OCI-LY1 (cell line): ENCODE measurements around the gene SLC35C1.

Experiments
- H2AFZ ChIP-seq: fragments of 200-600 bp; sonication (generic), shearing (Covaris generic); 2 replicates; pipeline ENCODE4 v1.6.0; 2014; ENCODE audit warnings: antibody characterized with exemption, mild to moderate bottlenecking, low read length
- H3F3A ChIP-seq: fragments of 200-600 bp; sonication (generic), shearing (Covaris generic); 2 replicates; pipeline ENCODE4 v1.6.0; 2014; ENCODE audit warnings: mild to moderate bottlenecking, antibody characterized with exemption, low read length, moderate library complexity; ENCODE audit not compliant: insufficient read depth
- H3K27ac ChIP-seq: fragments of 200-600 bp; sonication (generic); 2 replicates; pipeline ENCODE4 v1.5.1; 2014; ENCODE audit warnings: low read length, mixed run types, mild to moderate bottlenecking, low read depth; ENCODE audit not compliant: poor library complexity, severe bottlenecking
- H3K27me3 ChIP-seq: fragments of 200-600 bp; sonication (generic); 2 replicates; pipeline ENCODE4 v1.6.0; 2014; ENCODE audit warnings: antibody characterized with exemption, mild to moderate bottlenecking, low read length, moderate library complexity; ENCODE audit not compliant: insufficient read depth
- H3K36me3 ChIP-seq: fragments of 200-600 bp; sonication (generic); 2 replicates; pipeline ENCODE4 v1.6.1; 2014; ENCODE audit warnings: mild to moderate bottlenecking, antibody characterized with exemption, low read length, moderate library complexity, mixed read lengths; ENCODE audit not compliant: insufficient read depth
- H3K4me1 ChIP-seq: fragments of 200-600 bp; sonication (generic); 2 replicates; pipeline ENCODE4 v1.5.1; 2014; ENCODE audit warnings: mild to moderate bottlenecking, low read length, moderate library complexity; ENCODE audit not compliant: insufficient read depth, severe bottlenecking
- H3K4me2 ChIP-seq: fragments of 200-600 bp; sonication (generic), shearing (Covaris generic); 2 replicates; pipeline ENCODE4 v1.6.1; 2014; ENCODE audit warnings: low read length
- H3K4me3 ChIP-seq: fragments of 200-600 bp; sonication (generic); 2 replicates; pipeline ENCODE4 v1.5.1; 2014; ENCODE audit warnings: low read length, low read depth, mild to moderate bottlenecking, mixed read lengths; ENCODE audit not compliant: poor library complexity, severe bottlenecking
- H3K79me2 ChIP-seq: fragments of 200-600 bp; shearing (Covaris generic); 2 replicates; pipeline ENCODE4 v1.6.1; 2016; ENCODE audit warnings: mixed run types, low read length, mixed read lengths; ENCODE audit not compliant: insufficient read depth
- H3K9ac ChIP-seq: fragments of 200-600 bp; sonication (generic), shearing (Covaris generic); 2 replicates; pipeline ENCODE4 v1.6.1; 2014; ENCODE audit warnings: mild to moderate bottlenecking, low read length, mixed read lengths
- H3K9me2 ChIP-seq: fragments of 200-600 bp; sonication (generic), shearing (Covaris generic); 2 replicates; pipeline ENCODE4 v1.6.1; 2014; ENCODE audit warnings: low read depth, mild to moderate bottlenecking, low read length, mixed read lengths
- H3K9me3 ChIP-seq: fragments of 200-600 bp; shearing (Covaris generic); 2 replicates; pipeline ENCODE4 v1.6.1; 2014; ENCODE audit warnings: low read length, mixed read lengths
- H4K20me1 ChIP-seq: fragments of 200-600 bp; sonication (generic), shearing (Covaris generic); 2 replicates; pipeline ENCODE4 v1.6.0; 2016; ENCODE audit warnings: mild to moderate bottlenecking, low read length; ENCODE audit not compliant: insufficient read depth
- CTCF ChIP-seq: fragments of 200-600 bp; sonication (generic), shearing (Covaris generic); IDR thresholded peaks from 2 replicates; pipeline ENCODE4 v1.5.1; 2017; ENCODE audit warnings: mild to moderate bottlenecking, antibody characterized with exemption, low read length, moderate library complexity, mixed read lengths
- EZH2 ChIP-seq: fragments of 200-600 bp; sonication (generic), shearing (Covaris generic); IDR thresholded peaks from 2 replicates; pipeline ENCODE4 v1.8.0; 2017; ENCODE audit warnings: borderline replicate concordance, mixed run types, mild to moderate bottlenecking, antibody characterized with exemption, low read length, moderate library complexity, mixed read lengths

SLC35C1 gene

GRCh38 chr11:45757672-45758071, 47.3 kb upstream of the SLC35C1 start:
- H3F3A ChIP-seq: no peaks in the 10 kb centered on the region
- H3K4me1 ChIP-seq: no peaks in the 10 kb centered on the region
- no peak overlapping the region for H3K27ac ChIP-seq
- H3K9me3 ChIP-seq: no peaks in the 10 kb centered on the region
- H3K4me2 ChIP-seq: no peak overlapping the region
- H2AFZ ChIP-seq: no peak overlapping the region
- H3K36me3 ChIP-seq: no peaks in the 10 kb centered on the region
- no peaks in the 10 kb centered on the region for H3K79me2 ChIP-seq
- no peaks in the 10 kb centered on the region for H3K9me2 ChIP-seq
- no peaks in the 10 kb centered on the region for H4K20me1 ChIP-seq
- no peak overlapping the region for H3K4me3 ChIP-seq
- peaks cover 7% of the 10 kb centered on the region; the same call in 1 of the 2 replicates for H3K27me3 ChIP-seq
- no peak overlapping the region for H3K9ac ChIP-seq
- TF ChIP-seq CTCF: no peak
- TF ChIP-seq EZH2: no peak

GRCh38 chr11:45761659-45762058, 43.3 kb upstream of the SLC35C1 start:
- Histone ChIP-seq H3F3A (no peaks in the 10 kb centered on the region), H3K4me3 (no peak overlapping the region), H3K36me3 (no peaks in the 10 kb centered on the region), H3K9me2 (no peaks in the 10 kb centered on the region), H3K79me2 (no peaks in the 10 kb centered on the region), H3K4me2 (no peak overlapping the region), H3K27ac (no peak overlapping the region), H3K9ac (no peak overlapping the region), H3K4me1 (no peaks in the 10 kb centered on the region), H3K9me3 (no peaks in the 10 kb centered on the region), H4K20me1 (no peaks in the 10 kb centered on the region), H3K27me3 (peaks cover 5% of the 10 kb centered on the region; the same call in 1 of the 2 replicates), H2AFZ (no peak overlapping the region)
- TF ChIP-seq EZH2 (no peak), CTCF (no peak)

DNA sequence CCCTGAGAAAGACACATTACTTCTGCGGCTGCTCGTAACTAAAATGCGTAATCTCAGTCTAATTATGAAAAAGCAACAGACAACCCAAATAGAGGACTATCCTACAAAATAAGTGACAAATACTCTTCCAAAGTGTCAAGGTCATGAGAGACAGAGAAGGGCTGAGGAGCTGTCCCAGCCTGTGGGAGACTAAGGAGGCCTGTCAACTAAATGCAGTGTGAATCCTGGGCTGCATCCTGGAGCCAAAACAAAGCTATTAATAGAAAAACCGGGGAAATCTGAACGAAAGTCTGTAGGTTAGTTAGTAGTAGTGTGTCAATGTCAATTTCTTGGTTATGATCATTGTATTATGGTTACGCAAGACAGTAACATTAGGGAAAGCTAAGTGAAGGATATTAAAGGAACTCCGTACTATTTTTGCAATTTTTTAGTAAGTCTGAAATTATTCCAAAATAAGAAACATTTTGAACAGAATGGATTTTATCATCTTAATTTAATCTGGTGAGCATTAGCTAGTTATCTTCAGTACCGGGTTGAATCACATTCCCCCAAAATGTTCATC, 39.8 kb upstream of the SLC35C1 start:
- no peak overlapping the region for H3K27ac ChIP-seq
- no peak overlapping the region for H2AFZ ChIP-seq
- H3K9ac ChIP-seq: no peak overlapping the region
- no peaks in the 10 kb centered on the region for H3K9me2 ChIP-seq
- H3K27me3 ChIP-seq: peaks cover 5% of the 10 kb centered on the region; the same call in 1 of the 2 replicates
- H3F3A ChIP-seq: no peaks in the 10 kb centered on the region
- no peak overlapping the region for H3K4me2 ChIP-seq
- TF ChIP-seq CTCF (no peak), EZH2 (no peak)
- no peaks in the 10 kb centered on the region for H3K79me2 ChIP-seq
- H3K9me3 ChIP-seq: no peaks in the 10 kb centered on the region
- H3K36me3 ChIP-seq: no peaks in the 10 kb centered on the region
- H4K20me1 ChIP-seq: no peaks in the 10 kb centered on the region
- H3K4me1 ChIP-seq: no peaks in the 10 kb centered on the region
- H3K4me3 ChIP-seq: no peak overlapping the region
